Panc1 (cell line): ENCODE data around the gene NT5DC3.

Experiments used
- POLR2AphosphoS5 ChIP-seq: IDR thresholded peaks from 2 replicates; pipeline ENCODE4 v1.6.1; 2012; ENCODE audit warnings: mild to moderate bottlenecking, low read depth, low read length, moderate library complexity
- REST ChIP-seq, 2 experiments: IDR thresholded peaks; 2 replicates each; pipeline ENCODE4 v1.6.1; 2011 to 2012; ENCODE audit warnings: low read depth in 2 of 2, control low read depth in 1 of 2, low read length in 1 of 2, mild to moderate bottlenecking in 1 of 2, moderate library complexity in 1 of 2; ENCODE audit not compliant: insufficient read depth in 1 of 2
- SIN3A ChIP-seq: IDR thresholded peaks from 2 replicates; pipeline ENCODE4 v1.6.1; 2012; ENCODE audit warnings: low read depth, mild to moderate bottlenecking, low read length, moderate library complexity, borderline replicate concordance; ENCODE audit not compliant: insufficient read depth
- TCF7L2 ChIP-seq: IDR thresholded peaks from 2 replicates; pipeline ENCODE4 v1.6.1; 2011; ENCODE audit warnings: mild to moderate bottlenecking, low read depth, low read length, inconsistent platforms
- TF ChIP-seq, protein P1 (sequence below): fragments of 450-650 bp; IDR thresholded peaks from 2 replicates; pipeline ENCODE4 v1.5.1; 2017; ENCODE audit warnings: mild to moderate bottlenecking

GRCh38 chr12:103806803-103807202 lies 34.2 kb downstream of the NT5DC3 start:
- TF ChIP-seq, protein P1, sequence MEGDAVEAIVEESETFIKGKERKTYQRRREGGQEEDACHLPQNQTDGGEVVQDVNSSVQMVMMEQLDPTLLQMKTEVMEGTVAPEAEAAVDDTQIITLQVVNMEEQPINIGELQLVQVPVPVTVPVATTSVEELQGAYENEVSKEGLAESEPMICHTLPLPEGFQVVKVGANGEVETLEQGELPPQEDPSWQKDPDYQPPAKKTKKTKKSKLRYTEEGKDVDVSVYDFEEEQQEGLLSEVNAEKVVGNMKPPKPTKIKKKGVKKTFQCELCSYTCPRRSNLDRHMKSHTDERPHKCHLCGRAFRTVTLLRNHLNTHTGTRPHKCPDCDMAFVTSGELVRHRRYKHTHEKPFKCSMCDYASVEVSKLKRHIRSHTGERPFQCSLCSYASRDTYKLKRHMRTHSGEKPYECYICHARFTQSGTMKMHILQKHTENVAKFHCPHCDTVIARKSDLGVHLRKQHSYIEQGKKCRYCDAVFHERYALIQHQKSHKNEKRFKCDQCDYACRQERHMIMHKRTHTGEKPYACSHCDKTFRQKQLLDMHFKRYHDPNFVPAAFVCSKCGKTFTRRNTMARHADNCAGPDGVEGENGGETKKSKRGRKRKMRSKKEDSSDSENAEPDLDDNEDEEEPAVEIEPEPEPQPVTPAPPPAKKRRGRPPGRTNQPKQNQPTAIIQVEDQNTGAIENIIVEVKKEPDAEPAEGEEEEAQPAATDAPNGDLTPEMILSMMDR, result no peak
- TF ChIP-seq POLR2AphosphoS5 (no peak), SIN3A (no peak), REST (IDR thresholded peaks at IDR 0.05; ENCODE audit: insufficient read depth in 1 of 2, low read depth in 2 of 2, low read length in 1 of 2) (no peak), TCF7L2 (no peak)
